GM23338 (cell line): ENCODE measurements around the gene MCM9.

Experiments
- CREB1 ChIP-seq: fragments of 250-450 bp; sonication (Bioruptor Pico); IDR thresholded peaks from 2 replicates; pipeline ENCODE4 v1.5.0; 2020; ENCODE audit warnings: low read depth, mild to moderate bottlenecking, moderate library complexity
- CTCF ChIP-seq, 2 experiments: fragments of 200-600 bp in 1 of 2; sonication (generic) in 1 of 2; conservative IDR thresholded peaks; 2 replicates each; pipeline versions ENCODE4 v1.5.1 to v1.6.1; 2016 to 2017; ENCODE audit warnings: antibody characterized with exemption in 2 of 2, low read depth in 2 of 2, mild to moderate bottlenecking in 2 of 2, moderate library complexity in 1 of 2
- ETS1 ChIP-seq: IDR thresholded peaks from 2 replicates; pipeline ENCODE4 v1.6.1; 2016; ENCODE audit warnings: antibody characterized with exemption
- EZH2 ChIP-seq: fragments of 200-600 bp; sonication (generic); IDR thresholded peaks from one replicate; pipeline ENCODE4 v1.8.0; 2017; ENCODE audit warnings: antibody characterized with exemption, mild to moderate bottlenecking, low read depth; ENCODE audit not compliant: unreplicated experiment
- EZH2phosphoT487 ChIP-seq: fragments of 200-600 bp; sonication (generic); IDR thresholded peaks from one replicate; pipeline ENCODE4 v1.8.1; 2018; ENCODE audit warnings: antibody characterized with exemption; ENCODE audit not compliant: unreplicated experiment
- JUNB ChIP-seq: IDR thresholded peaks from one replicate; pipeline ENCODE4 v1.6.1; 2016; ENCODE audit warnings: antibody characterized with exemption; ENCODE audit not compliant: unreplicated experiment
- NANOG ChIP-seq: IDR thresholded peaks from 2 replicates; pipeline ENCODE4 v1.6.1; 2016; ENCODE audit warnings: antibody characterized with exemption, borderline replicate concordance
- POLR2AphosphoS5 ChIP-seq: IDR thresholded peaks from 2 replicates; pipeline ENCODE4 v1.6.1; 2016; ENCODE audit warnings: antibody characterized with exemption, low read depth
- STAT1 ChIP-seq: IDR thresholded peaks from one replicate; pipeline ENCODE4 v1.6.1; 2016; ENCODE audit warnings: antibody characterized with exemption; ENCODE audit not compliant: unreplicated experiment
- ZNF114 ChIP-seq: fragments of 250-450 bp; sonication (Bioruptor Pico); IDR thresholded peaks from 2 replicates; pipeline ENCODE4 v1.5.0; 2020; ENCODE audit warnings: mild to moderate bottlenecking, moderate library complexity
- ZNF331 ChIP-seq: fragments of 250-450 bp; sonication (Bioruptor Pico); IDR thresholded peaks from 2 replicates; pipeline ENCODE4 v1.5.0; 2020; ENCODE audit warnings: low read depth, mild to moderate bottlenecking, moderate library complexity
- TF ChIP-seq, protein P1 (sequence below): IDR thresholded peaks from one replicate; pipeline ENCODE4 v1.6.1; 2018; ENCODE audit warnings: antibody characterized with exemption; ENCODE audit not compliant: unreplicated experiment

DNA sequence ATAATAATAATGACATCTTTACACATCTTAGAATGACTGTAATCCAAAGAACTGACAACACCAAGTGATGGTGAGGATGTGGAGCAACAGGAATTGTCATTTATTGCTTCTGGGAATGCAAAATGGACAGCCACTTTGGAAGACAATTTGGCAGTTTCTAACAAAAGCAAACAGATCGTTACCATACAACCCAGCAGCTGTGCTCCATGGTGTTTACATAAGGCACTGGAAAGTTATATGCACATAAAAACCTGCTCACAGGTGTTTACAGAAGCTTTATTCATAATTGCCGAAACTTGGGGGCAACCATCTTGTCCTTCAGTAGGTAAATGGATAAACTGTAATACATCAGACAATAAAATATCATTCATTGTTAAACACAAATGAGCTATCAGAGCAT is 59.3 kb downstream of the MCM9 start:
- TF ChIP-seq CTCF (conservative IDR thresholded peaks at IDR 0.05; ENCODE audit: low read depth in 2 of 2): no peak
- TF ChIP-seq, protein P1, sequence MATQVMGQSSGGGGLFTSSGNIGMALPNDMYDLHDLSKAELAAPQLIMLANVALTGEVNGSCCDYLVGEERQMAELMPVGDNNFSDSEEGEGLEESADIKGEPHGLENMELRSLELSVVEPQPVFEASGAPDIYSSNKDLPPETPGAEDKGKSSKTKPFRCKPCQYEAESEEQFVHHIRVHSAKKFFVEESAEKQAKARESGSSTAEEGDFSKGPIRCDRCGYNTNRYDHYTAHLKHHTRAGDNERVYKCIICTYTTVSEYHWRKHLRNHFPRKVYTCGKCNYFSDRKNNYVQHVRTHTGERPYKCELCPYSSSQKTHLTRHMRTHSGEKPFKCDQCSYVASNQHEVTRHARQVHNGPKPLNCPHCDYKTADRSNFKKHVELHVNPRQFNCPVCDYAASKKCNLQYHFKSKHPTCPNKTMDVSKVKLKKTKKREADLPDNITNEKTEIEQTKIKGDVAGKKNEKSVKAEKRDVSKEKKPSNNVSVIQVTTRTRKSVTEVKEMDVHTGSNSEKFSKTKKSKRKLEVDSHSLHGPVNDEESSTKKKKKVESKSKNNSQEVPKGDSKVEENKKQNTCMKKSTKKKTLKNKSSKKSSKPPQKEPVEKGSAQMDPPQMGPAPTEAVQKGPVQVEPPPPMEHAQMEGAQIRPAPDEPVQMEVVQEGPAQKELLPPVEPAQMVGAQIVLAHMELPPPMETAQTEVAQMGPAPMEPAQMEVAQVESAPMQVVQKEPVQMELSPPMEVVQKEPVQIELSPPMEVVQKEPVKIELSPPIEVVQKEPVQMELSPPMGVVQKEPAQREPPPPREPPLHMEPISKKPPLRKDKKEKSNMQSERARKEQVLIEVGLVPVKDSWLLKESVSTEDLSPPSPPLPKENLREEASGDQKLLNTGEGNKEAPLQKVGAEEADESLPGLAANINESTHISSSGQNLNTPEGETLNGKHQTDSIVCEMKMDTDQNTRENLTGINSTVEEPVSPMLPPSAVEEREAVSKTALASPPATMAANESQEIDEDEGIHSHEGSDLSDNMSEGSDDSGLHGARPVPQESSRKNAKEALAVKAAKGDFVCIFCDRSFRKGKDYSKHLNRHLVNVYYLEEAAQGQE: no peak
- no peak for TF ChIP-seq ZNF114 (CRISPR knock-in tag)
- TF ChIP-seq POLR2AphosphoS5: no peak
- TF ChIP-seq EZH2: no peak
- TF ChIP-seq EZH2phosphoT487: no peak
- TF ChIP-seq STAT1: no peak
- TF ChIP-seq ZNF331 (CRISPR knock-in tag): no peak
- TF ChIP-seq CREB1 (CRISPR knock-in tag): no peak
- no peak for TF ChIP-seq ETS1
- TF ChIP-seq NANOG: no peak
- no peak for TF ChIP-seq JUNB
